ENCODE results near the gene SKAP2.

The SKAP2 gene

DNA sequence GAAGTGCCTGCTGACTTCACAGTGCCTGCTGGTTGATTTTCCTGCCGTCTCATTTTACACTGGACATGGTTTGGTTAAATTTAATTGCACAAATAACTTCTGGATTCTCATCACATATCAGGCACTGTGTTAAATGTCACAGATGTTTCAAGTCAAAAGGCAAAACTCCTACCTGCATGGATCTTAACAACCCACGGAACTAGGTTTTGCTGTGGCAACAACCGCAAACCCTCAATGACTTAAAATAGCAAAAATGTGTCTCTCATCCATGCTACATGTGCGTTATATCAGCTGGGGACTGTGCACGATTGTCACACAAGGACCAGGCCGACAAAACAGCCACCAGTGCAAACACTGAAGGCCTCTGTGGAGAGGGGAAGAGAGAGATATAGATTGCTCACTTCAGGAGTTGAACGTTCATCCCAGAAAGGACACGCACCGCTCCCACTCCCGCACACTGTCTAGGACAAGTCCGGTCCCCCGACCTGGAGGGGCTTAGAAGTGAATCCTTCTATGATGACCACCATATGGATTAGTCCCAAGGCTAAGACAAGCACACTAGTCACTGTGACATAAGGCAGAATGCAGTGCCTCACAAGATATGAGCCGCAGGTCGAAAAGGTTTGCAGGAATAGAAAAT, 233.3 kb downstream of the SKAP2 start:
- DNase-seq (ENCODE audit: low read depth) = no peak

DNA sequence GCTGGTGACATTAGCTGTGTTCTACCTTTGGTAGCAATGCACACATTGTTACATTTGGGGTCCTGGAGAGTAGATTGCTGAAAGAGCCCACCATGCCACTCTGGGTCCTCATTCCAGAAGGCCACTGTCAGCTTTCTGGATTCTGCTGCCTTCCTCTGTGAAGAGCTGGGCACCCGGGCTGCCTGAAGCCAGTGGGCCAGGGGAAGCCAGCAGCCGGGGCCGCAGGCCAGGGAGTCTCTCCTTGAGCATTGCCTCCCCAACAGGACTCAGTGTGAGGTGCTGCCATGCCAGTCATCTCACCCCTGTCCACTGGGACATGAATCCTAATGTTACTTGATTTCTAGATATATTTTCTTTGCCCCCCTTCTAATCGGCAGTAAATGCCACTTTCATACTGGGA, 234.0 kb downstream of the SKAP2 start:
- no peak for DNase-seq (ENCODE audit: low read depth)

DNA sequence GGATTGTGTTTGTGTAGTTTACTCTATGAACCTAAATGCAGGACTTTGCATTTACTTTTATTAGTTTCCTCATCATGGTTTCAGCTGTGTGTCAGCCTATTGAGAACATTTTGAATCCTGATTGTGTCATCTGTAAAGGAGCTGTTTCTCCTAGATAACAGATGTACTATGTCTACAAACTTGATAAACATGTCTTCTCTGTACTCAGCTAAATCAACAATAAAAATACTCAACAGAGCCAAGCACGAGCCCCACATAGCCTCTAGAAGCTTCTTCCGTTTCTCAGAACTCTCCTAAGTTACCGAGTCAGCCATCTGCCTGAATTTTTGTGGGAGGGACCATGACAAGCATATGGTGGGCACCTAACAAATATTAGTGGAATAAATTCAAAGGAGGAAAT, 234.7 kb downstream of the SKAP2 start:
- no peak for DNase-seq (ENCODE audit: low read depth)

DNA sequence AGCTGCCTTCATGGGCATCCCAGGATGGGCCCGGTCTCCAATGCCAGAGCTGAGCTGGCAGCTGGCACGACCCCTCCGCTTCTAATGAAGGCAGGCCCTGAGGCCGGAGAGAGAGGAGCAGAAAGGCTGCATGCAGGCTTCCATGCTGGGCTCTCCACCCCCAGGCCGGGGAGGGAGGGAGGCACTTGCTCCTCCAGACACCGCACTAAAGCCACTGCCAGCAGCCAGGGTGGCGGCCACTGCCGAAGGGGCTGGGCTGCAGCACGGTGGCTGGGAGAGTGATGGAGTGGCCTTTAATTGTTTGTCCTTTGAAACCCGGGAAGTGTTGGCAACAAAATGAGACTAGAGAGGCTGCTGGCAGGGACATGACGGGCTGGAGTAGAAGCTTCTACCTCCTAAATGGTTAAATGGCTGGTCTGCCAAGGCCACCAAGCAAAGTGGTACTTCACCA, 236.5 kb downstream of the SKAP2 start:
- DNase-seq (ENCODE audit: low read depth) = no peak

DNA sequence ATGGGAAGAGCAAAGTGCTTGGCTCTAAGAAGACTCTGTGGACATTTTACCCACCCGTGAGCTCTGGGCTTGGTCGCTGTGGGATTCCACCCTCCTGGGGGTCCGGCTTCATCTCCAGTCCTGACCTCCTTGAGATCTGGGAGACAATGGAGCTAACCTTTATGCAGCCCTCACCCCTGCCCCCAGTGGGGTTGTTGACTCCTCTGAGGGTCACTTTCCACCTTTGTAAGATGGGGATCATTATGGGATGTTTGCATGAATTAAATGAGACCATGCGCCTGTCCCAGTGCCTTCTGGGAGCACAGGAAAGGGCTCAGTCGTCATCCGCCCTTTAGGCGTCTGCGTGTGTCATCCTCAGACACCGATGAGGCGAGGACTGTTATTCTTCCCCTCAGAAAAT, 237.2 kb downstream of the SKAP2 start:
- no peak for DNase-seq (ENCODE audit: low read depth)

DNA sequence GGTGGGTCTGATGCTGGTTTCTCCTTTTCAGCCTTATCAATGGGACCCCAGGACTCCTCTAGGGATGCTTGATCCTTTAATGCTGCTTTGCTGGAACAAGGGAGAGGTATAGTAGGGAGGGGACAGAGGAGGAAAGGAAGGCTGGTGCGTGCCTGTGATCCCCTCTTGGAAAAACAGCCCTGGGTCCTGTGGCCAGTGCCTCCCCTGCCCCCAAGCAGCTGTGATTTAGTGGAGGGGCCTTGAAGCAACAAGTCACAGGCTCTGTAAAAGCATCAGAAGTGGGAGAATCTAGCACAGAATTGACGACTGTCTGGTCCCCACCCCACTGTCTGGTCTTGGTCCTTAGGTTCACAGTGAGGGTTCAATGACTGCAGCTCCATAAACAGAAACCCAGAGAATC, 237.7 kb downstream of the SKAP2 start:
- no peak for DNase-seq (ENCODE audit: low read depth)

DNA sequence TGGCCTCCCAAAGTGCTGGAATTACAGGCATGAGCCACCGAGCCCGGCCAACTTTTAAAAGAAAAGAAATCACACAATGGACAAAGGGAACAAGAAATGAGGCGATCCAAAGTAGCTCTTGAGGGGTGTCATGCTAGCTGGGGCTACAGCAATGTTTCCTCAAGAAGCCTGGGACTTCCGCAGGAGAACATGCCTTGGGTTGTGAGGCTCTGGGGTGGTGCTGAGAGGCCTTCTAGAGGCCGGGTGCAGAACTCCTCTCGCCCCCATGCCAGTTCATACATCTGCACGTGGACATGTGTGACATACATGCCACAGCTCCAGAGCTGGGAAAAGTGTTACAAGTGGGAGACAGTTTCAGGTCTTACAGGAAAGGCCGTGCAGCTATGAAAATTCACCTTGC, 238.2 kb downstream of the SKAP2 start:
- no peak for DNase-seq (ENCODE audit: low read depth)

DNA sequence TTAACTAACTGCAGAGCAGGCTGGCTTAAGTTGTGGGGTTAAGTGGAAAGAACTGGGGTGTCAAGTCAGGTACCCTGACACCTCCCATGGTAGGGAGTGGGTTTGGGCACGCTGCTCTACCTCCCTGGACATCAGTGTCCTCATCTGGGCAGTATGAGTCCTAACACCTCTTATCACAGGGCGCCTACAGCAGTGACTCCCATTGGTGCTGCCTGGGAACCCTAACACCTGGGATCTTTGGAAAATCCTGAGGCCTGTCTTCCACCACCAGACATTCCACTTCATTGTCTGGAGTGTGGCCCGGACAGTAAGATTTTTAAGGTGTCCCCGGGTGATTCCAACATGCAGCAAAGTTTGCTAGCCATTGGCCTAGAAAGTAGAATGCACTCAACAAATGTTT, 239.1 kb downstream of the SKAP2 start:
- no peak for DNase-seq (ENCODE audit: low read depth)

DNA sequence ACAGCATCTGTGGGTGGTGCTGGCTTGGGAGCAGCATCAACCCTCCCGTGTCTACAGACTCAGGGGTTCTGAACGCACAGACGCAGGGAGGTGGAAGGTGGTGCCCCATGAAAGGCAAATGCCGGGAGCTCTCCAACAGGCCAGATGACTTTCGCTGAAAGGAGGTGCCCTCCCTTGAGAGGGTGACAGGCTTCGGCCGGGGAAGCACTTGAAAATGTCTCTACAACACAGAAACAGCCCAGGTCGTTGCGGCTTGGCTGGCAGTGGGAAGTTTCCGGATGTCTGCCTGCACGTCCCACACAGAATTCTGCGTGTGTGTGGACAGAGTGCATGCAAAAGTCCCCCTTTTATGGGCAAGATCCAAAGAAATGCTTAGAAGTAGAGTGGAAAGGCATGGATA, 239.6 kb downstream of the SKAP2 start:
- DNase-seq (ENCODE audit: low read depth) = no peak

DNA sequence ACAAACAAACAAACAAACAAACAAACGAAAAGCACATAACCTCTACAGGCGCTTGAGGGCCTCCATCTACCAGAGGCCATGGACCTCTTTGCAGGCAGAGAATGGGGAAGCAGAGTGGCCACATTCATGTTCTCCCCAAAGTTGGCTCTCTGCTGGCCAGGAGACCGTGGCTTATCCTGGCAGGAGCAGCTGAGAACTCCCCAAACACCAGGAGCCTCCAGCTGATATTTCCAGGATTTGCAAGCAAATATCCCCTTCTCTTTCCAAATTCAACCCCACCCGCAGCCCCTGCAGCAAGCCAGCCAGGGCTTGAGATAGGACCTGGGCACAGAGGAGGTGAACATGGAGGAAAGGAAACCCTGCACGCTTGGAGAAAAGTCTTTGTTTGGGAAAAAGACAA, 240.0 kb downstream of the SKAP2 start:
- DNase-seq (ENCODE audit: low read depth) = no peak

DNA sequence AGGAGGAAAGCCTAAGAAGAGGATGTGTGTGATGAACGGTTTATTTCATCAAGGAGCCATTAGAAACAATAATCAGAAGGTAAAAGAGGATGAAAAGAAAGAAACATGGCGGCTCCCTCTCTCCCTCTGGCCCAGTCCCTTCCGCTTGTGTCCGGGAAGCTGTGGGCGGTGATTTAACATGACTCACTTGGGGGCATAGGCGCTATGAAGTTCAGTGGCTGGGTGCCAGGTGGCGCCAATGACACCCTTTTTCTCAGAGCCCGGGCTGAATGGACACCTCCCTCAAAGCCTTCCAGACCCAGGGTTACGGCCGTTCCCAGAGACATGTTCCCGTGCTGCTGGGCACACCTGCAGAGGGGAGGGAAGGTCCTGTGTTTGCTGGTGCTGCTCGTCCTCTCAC, 244.0 kb downstream of the SKAP2 start:
- DNase-seq (ENCODE audit: low read depth) = no peak

DNA sequence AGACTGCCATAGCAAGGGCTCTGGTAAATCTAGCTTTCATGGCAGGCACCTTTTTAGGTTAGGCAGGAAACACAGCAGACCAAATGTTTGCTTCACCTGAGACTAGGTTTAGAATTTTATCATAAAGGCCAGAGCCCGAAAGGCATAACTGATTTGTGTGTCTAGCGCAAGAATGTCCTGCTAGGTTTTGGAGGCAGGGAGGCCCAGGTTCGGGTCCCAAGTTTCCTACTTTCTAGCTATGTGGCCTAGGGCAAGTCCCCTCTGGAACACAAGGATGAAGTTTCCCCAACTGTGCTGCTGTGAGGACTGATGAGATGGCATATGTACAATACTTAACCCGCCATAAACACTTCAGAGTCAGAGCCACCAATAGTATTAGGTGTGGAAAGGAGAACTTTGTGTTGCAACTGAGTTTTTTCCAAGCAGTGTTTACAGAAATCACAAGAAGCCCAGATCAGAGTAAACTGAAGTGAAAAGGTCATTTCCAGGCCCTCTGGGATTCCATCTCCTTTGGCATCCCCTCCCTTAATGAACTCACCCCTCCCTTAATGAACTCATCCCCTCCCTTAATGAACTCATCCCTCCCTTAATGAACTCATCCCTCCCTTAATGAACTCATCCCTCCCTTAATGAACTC, 244.9 kb downstream of the SKAP2 start:
- DNase-seq (ENCODE audit: low read depth) = no peak

DNA sequence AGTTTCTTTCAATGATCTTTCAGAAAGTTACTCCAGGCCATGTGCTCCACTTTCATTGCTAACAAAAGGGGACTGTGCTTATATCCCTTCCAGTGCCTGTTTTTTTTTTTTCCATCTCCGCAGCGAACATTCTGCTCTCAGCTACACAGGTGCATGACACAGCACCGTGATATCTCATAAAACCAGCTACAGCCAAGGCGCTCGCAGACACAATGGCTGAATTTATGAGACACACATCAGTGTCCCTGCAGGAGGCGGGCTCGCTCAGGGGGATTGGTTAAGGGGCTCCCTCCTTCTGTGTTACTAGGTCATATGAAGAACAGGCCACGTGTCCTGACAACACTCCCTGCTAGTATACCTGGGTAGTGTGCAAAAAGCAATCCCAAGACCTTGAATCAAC, 245.5 kb downstream of the SKAP2 start:
- no peak for DNase-seq (ENCODE audit: low read depth)

DNA sequence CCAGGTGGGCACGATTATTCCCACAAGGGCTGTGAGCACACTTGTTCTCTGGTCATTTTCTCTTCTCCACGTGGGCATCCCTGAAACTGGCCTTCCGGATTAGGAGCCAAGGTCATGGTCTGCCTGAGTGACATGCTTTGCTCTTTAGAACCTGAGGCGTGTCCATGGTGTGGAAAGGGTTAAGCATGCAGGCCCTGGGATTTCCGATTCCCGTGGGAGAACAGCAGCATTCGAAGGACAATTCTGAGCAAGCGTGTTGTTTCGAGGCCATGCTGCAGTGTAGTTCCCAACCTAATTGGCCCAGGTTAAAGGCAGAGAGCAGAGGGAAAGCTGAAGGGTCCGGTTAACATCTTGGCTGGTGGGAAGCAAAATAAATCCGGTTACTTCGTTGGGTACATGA, 245.9 kb downstream of the SKAP2 start:
- DNase-seq (ENCODE audit: low read depth) = no peak
